Measurements from ENCODE around the gene MCM3.

DNA sequence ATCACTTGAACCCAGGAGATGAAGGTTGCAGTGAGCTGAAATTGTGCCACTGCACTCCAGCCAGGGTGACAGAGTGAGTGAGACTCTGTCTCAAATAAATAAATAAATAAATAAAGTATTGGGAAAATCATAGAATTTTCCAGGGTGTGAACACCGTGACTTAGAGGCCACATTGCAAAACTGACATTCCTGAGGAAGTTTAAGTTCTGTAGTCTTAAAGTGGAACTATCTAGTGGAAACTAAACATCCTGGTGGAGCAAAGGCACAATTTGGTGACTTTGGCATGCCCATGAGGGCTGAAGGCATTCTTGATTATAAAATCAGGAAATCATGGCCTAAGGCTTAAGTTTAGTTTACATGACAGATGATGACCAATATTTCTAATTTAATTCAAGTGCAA, 32.7 kb upstream of the MCM3 start:
- TF ChIP-seq, protein P1, sequence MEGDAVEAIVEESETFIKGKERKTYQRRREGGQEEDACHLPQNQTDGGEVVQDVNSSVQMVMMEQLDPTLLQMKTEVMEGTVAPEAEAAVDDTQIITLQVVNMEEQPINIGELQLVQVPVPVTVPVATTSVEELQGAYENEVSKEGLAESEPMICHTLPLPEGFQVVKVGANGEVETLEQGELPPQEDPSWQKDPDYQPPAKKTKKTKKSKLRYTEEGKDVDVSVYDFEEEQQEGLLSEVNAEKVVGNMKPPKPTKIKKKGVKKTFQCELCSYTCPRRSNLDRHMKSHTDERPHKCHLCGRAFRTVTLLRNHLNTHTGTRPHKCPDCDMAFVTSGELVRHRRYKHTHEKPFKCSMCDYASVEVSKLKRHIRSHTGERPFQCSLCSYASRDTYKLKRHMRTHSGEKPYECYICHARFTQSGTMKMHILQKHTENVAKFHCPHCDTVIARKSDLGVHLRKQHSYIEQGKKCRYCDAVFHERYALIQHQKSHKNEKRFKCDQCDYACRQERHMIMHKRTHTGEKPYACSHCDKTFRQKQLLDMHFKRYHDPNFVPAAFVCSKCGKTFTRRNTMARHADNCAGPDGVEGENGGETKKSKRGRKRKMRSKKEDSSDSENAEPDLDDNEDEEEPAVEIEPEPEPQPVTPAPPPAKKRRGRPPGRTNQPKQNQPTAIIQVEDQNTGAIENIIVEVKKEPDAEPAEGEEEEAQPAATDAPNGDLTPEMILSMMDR (IDR thresholded peaks at IDR 0.05): no peak
- TF ChIP-seq POLR2A (IDR thresholded peaks at IDR 0.05): no peak
